Osteoblast (primary cell): ENCODE results near the gene SKOR2. TPM values are rescaled to one million over a fixed set of nuclear protein-coding genes. Genes with fewer than 3 reads are reported as not detected.

Experiments used
- DNase-seq: peaks from one replicate; pipeline ENCODE4 v3.0.0; 2011; ENCODE audit warnings: low spot score, mixed read lengths; ENCODE audit not compliant: insufficient read length; ENCODE audit errors: missing footprints
- H2AFZ ChIP-seq: 2 replicates; pipeline ENCODE4 v1.6.0; 2011; ENCODE audit warnings: mild to moderate bottlenecking, low read length
- H3K27ac ChIP-seq: 2 replicates; pipeline ENCODE4 v1.5.1; 2011; ENCODE audit warnings: mild to moderate bottlenecking, low read depth, low read length, moderate library complexity
- H3K27me3 ChIP-seq: 2 replicates; pipeline ENCODE4 v1.6.0; 2012; ENCODE audit warnings: mild to moderate bottlenecking, control low read depth, inconsistent platforms, low read length, moderate library complexity; ENCODE audit not compliant: insufficient read depth
- H3K36me3 ChIP-seq: 2 replicates; pipeline ENCODE4 v1.5.1; 2011; ENCODE audit warnings: mild to moderate bottlenecking, low read length, control low read depth, moderate library complexity; ENCODE audit not compliant: insufficient read depth
- H3K4me1 ChIP-seq: 2 replicates; pipeline ENCODE4 v1.5.1; 2011; ENCODE audit warnings: mild to moderate bottlenecking, low read length, control low read depth, moderate library complexity; ENCODE audit not compliant: insufficient read depth
- H3K4me2 ChIP-seq: 2 replicates; pipeline ENCODE4 v1.6.0; 2011; ENCODE audit warnings: mild to moderate bottlenecking, low read length; ENCODE audit not compliant: insufficient read depth
- H3K4me3 ChIP-seq: fragments of 200-600 bp; sonication (generic); 3 replicates; pipeline ENCODE4 v1.5.1; 2012; ENCODE audit warnings: mild to moderate bottlenecking, low read length, inconsistent platforms; ENCODE audit not compliant: insufficient read depth
- H3K79me2 ChIP-seq: 2 replicates; pipeline ENCODE4 v1.6.0; 2012; ENCODE audit warnings: mild to moderate bottlenecking, low read length, control low read depth, inconsistent platforms; ENCODE audit not compliant: insufficient read depth
- H3K9me3 ChIP-seq: 2 replicates; pipeline ENCODE4 v1.5.1; 2011; ENCODE audit warnings: low read depth, low read length, control low read depth
- H4K20me1 ChIP-seq: 2 replicates; pipeline ENCODE4 v1.6.0; 2012; ENCODE audit warnings: mild to moderate bottlenecking, low read length, control low read depth; ENCODE audit not compliant: insufficient read depth
- CTCF ChIP-seq: IDR thresholded peaks from 2 replicates; pipeline ENCODE4 v1.5.1; 2011; ENCODE audit warnings: mild to moderate bottlenecking, low read depth, low read length, moderate library complexity; ENCODE audit errors: extremely low read depth
- total RNA-seq: library from RNA; depleted of rRNA; stranded (reverse); fragments of >200 nt; gene quantifications from 2 replicates; pipeline ENCODE4 v1.2.3, GENCODE V29; 2012

Gene SKOR2
- total RNA-seq, 1 donor: not detected

GRCh38 chr18:47174545-47175116 lies 76.8 kb downstream of the SKOR2 start:
- Histone ChIP-seq H3K4me2 (peak overlapping the region; percentile 76), H2AFZ (no peak overlapping the region), H3K9me3 (no peaks in the 10 kb centered on the region), H3K4me1 (peaks cover 7% of the 10 kb centered on the region), H4K20me1 (peaks cover 27% of the 10 kb centered on the region), H3K36me3 (no peaks in the 10 kb centered on the region), H3K27me3 (no peaks in the 10 kb centered on the region), H3K27ac (peak overlapping the region; percentile 89), H3K79me2 (peaks cover 67% of the 10 kb centered on the region), H3K4me3 (peak overlapping the region; percentile 99)
- TF ChIP-seq CTCF: no peak
- no peak for DNase-seq

GRCh38 chr18:47172476-47172875 lies 79.0 kb downstream of the SKOR2 start:
- Histone ChIP-seq H3K9me3 (no peaks in the 10 kb centered on the region), H2AFZ (no peak overlapping the region), H4K20me1 (peaks cover 32% of the 10 kb centered on the region), H3K4me1 (peaks cover 7% of the 10 kb centered on the region), H3K4me3 (no peak overlapping the region), H3K4me2 (no peak overlapping the region), H3K36me3 (no peaks in the 10 kb centered on the region), H3K27me3 (no peaks in the 10 kb centered on the region), H3K79me2 (peaks cover 85% of the 10 kb centered on the region), H3K27ac (no peak overlapping the region)
- no peak for TF ChIP-seq CTCF
- DNase-seq: no peak

- H3K27ac ChIP-seq: no peak overlapping the region
- H3K4me3 ChIP-seq: no peak overlapping the region
- H2AFZ ChIP-seq: no peak overlapping the region
- H3K79me2 ChIP-seq: peaks cover 93% of the 10 kb centered on the region
- no peaks in the 10 kb centered on the region for H3K27me3 ChIP-seq
- H3K36me3 ChIP-seq: no peaks in the 10 kb centered on the region
- no peaks in the 10 kb centered on the region for H3K4me1 ChIP-seq
- peaks cover 28% of the 10 kb centered on the region for H4K20me1 ChIP-seq
- no peak overlapping the region for H3K4me2 ChIP-seq
- no peak for TF ChIP-seq CTCF
- H3K9me3 ChIP-seq: no peaks in the 10 kb centered on the region
- DNase-seq: no peak
These were observed 82.5 kb downstream of the SKOR2 start for GRCh38 chr18:47168913-47169312.

GRCh38 chr18:47168509-47168908 lies 83.0 kb downstream of the SKOR2 start:
- TF ChIP-seq CTCF: no peak
- Histone ChIP-seq H3K79me2 (peaks cover 93% of the 10 kb centered on the region), H3K4me1 (peaks cover 2% of the 10 kb centered on the region), H3K27me3 (no peaks in the 10 kb centered on the region), H3K27ac (no peak overlapping the region), H2AFZ (no peak overlapping the region), H3K4me3 (no peak overlapping the region), H3K4me2 (no peak overlapping the region), H3K9me3 (no peaks in the 10 kb centered on the region), H3K36me3 (no peaks in the 10 kb centered on the region), H4K20me1 (peaks cover 26% of the 10 kb centered on the region)
- DNase-seq: no peak
